GM21367 (cell line): ENCODE data around the gene POFUT1.

Experiments
- ATAC-seq: cut with Tn5 transposase; IDR thresholded peaks from one replicate; pipeline ENCODE4 v1.9.1; 2021; ENCODE audit not compliant: unreplicated experiment

The POFUT1 gene

GRCh38 chr20:32205843-32206759 lies 1.6 kb upstream of the POFUT1 start:
- ATAC-seq, result no peak

- no peak for ATAC-seq
Observed at GRCh38 chr20:32206760-32207625, 687 bp upstream of the POFUT1 start.

GRCh38 chr20:32208499-32209154 lies 947 bp downstream of the POFUT1 start:
- no peak for ATAC-seq

- ATAC-seq, result no peak
Observed at GRCh38 chr20:32209850-32210605, 2.3 kb downstream of the POFUT1 start.

- no peak for ATAC-seq
Observed at GRCh38 chr20:32213870-32214269, 6.2 kb downstream of the POFUT1 start.

GRCh38 chr20:32215147-32215546 lies 7.5 kb downstream of the POFUT1 start:
- ATAC-seq, result no peak

GRCh38 chr20:32215729-32216128 lies 8.0 kb downstream of the POFUT1 start:
- ATAC-seq, result no peak

- no peak for ATAC-seq
Observed at GRCh38 chr20:32216179-32217142, 8.8 kb downstream of the POFUT1 start.

- no peak for ATAC-seq
Observed at GRCh38 chr20:32218156-32218900, 10.6 kb downstream of the POFUT1 start.

- ATAC-seq, result no peak
Observed at GRCh38 chr20:32224463-32224862, 16.8 kb downstream of the POFUT1 start.

GRCh38 chr20:32226391-32226790 lies 18.7 kb downstream of the POFUT1 start:
- ATAC-seq, result no peak

GRCh38 chr20:32227306-32227705 lies 19.6 kb downstream of the POFUT1 start:
- ATAC-seq, result no peak

GRCh38 chr20:32227744-32228688 lies 20.3 kb downstream of the POFUT1 start:
- ATAC-seq, result no peak

GRCh38 chr20:32229251-32229747 lies 21.6 kb downstream of the POFUT1 start:
- no peak for ATAC-seq

- no peak for ATAC-seq
Observed at GRCh38 chr20:32230707-32231106, 23.0 kb downstream of the POFUT1 start.

- ATAC-seq, result no peak
Observed at GRCh38 chr20:32231245-32231644, 23.6 kb downstream of the POFUT1 start.

- no peak for ATAC-seq
Observed at GRCh38 chr20:32231847-32232246, 24.2 kb downstream of the POFUT1 start.
